AML-193 (cell line): ENCODE measurements around the gene IGSF9.

ENCODE experiments used
- DNase-seq, 2 experiments: peaks; one replicate each; lab custom pipeline; 2025; lab: John Stamatoyannopoulos, UW

The IGSF9 gene

GRCh38 chr1:159932296-159933285 is 12.8 kb downstream of the IGSF9 start:
- DNase-seq: no peak

- no peak for DNase-seq
Observed at GRCh38 chr1:159931795-159932173, 13.6 kb downstream of the IGSF9 start.

GRCh38 chr1:159931101-159931794 is 14.2 kb downstream of the IGSF9 start:
- no peak for DNase-seq

- DNase-seq: no peak
Observed at GRCh38 chr1:159930634-159931033, 14.8 kb downstream of the IGSF9 start.

GRCh38 chr1:159930216-159930615 is 15.2 kb downstream of the IGSF9 start:
- DNase-seq: no peak

- DNase-seq: no peak
Observed at GRCh38 chr1:159929155-159930051, 16.0 kb downstream of the IGSF9 start.

GRCh38 chr1:159928491-159929050 is 16.8 kb downstream of the IGSF9 start:
- no peak for DNase-seq

GRCh38 chr1:159927849-159928431 is 17.5 kb downstream of the IGSF9 start:
- no peak for DNase-seq

- DNase-seq: no peak
Observed at GRCh38 chr1:159927211-159927848, 18.1 kb downstream of the IGSF9 start.

- no peak for DNase-seq
Observed at GRCh38 chr1:159925719-159926078, 19.7 kb downstream of the IGSF9 start.

GRCh38 chr1:159924791-159925718 is 20.4 kb downstream of the IGSF9 start, which contains the start of gene TAGLN2:
Gene TAGLN2, minus strand, starts transcription at chr1:159925507. Its CDS starts 4,998 bp downstream, at chr1:159920509.
- peak; percentile 79 to 84 for DNase-seq

GRCh38 chr1:159924025-159924790 is 21.2 kb downstream of the IGSF9 start:
- peak; percentile 27 to 45 for DNase-seq

GRCh38 chr1:159923203-159924024 is 22.0 kb downstream of the IGSF9 start:
- DNase-seq: peak; percentile 56 to 61

- no peak for DNase-seq
Observed at GRCh38 chr1:159922511-159923202, 22.8 kb downstream of the IGSF9 start.

GRCh38 chr1:159921700-159922504 is 23.5 kb downstream of the IGSF9 start:
- DNase-seq: no peak

GRCh38 chr1:159921251-159921650 is 24.2 kb downstream of the IGSF9 start:
- DNase-seq: no peak
